ENCODE data around the gene GPR37.
A peak's percentile ranks its signal among the peaks of the same experiment; 100 is the strongest.

The GPR37 gene

GRCh38 chr7:124800386-124800785, 34.8 kb upstream of the GPR37 start:
- no peaks in the 10 kb centered on the region for H3K79me1 ChIP-seq (ENCODE audit: low read depth, low read length)
- H3K9ac ChIP-seq (ENCODE audit: low read depth, low read length, poor library complexity): no peak overlapping the region
- no CpG with 5 or more reads among the region's 2 CpGs for WGBS, 2 donors (ENCODE audit: extremely low coverage in 2 of 2, insufficient read length in 2 of 2, insufficient replicate concordance in 1 of 2)
- no peak overlapping the region for H3K4ac ChIP-seq (ENCODE audit: low read length)
- no peak overlapping the region for H2BK15ac ChIP-seq (ENCODE audit: low read length)
- no peak overlapping the region for H3K18ac ChIP-seq (ENCODE audit: low read length)
- peak overlapping the region; percentile 63 for H2AFZ ChIP-seq (ENCODE audit: low read length)
- no peak overlapping the region for H3K4me3 ChIP-seq (ENCODE audit: low read length in 2 of 2)
- no peak overlapping the region for H3K14ac ChIP-seq (ENCODE audit: low read length)
- no peak overlapping the region for H2BK12ac ChIP-seq (ENCODE audit: low read length)
- H3K27ac ChIP-seq (replicated peaks; ENCODE audit: low read length): no peak overlapping the region
- no peaks in the 10 kb centered on the region for H3K27me3 ChIP-seq (ENCODE audit: control insufficient read depth in 3 of 3, insufficient read depth in 3 of 3, low read depth in 1 of 3, low read length in 3 of 3)
- H2BK120ac ChIP-seq (ENCODE audit: low read depth, low read length): no peak overlapping the region
- DNase-seq (ENCODE audit: low spot score): no peak
- no peak overlapping the region for H4K91ac ChIP-seq (ENCODE audit: low read depth, low read length, poor library complexity)
- peaks cover 0 to 4% of the 10 kb centered on the region in 2 donors for H3K4me1 ChIP-seq (ENCODE audit: control insufficient read depth in 2 of 2, insufficient read depth in 1 of 2, low read depth in 1 of 2, low read length in 2 of 2)
- H3K36me3 ChIP-seq (replicated peaks in 1 of 2; ENCODE audit: control insufficient read depth in 2 of 2, insufficient read depth in 2 of 2, low read length in 2 of 2): no peaks in the 10 kb centered on the region
- no peak overlapping the region for H2AK5ac ChIP-seq (ENCODE audit: low read depth, low read length)
- no peak overlapping the region for H3K23ac ChIP-seq (ENCODE audit: low read depth, low read length, poor library complexity)
- H4K8ac ChIP-seq (ENCODE audit: low read depth, low read length): no peak overlapping the region
- no peaks in the 10 kb centered on the region for H3K9me3 ChIP-seq (replicated peaks in 1 of 2; ENCODE audit: control insufficient read depth in 2 of 2, insufficient read depth in 1 of 2, low read depth in 1 of 2, low read length in 2 of 2)
- no peak overlapping the region for H3K4me2 ChIP-seq (ENCODE audit: insufficient read depth, low read length, poor library complexity, severe bottlenecking)
- no peak overlapping the region for H2BK5ac ChIP-seq (ENCODE audit: low read length)

DNA sequence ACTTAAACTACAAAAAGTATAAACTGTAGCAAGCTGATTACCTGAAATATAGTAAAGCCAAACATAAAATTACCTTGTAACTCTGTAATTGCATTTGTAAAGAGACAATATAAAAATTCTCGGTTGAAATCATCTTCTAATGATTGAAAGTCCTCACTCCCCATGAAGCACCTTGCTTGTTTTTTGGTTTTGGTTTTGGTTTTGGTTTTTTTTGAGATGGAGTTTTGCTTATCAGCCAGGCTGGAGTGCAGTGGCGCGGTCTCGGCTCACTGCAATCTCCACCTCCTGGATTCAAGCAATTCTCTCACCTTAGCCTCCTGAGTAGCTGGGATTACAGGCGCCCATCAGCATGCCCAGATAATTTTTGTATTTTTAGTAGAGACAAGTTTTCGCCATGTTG, 33.9 kb upstream of the GPR37 start:
- H2AFZ ChIP-seq (ENCODE audit: low read length): no peak overlapping the region

GRCh38 chr7:124796771-124797170, 31.2 kb upstream of the GPR37 start:
- no peak overlapping the region for H3K14ac ChIP-seq (ENCODE audit: low read length)
- no peak overlapping the region for H2AK5ac ChIP-seq (ENCODE audit: low read depth, low read length)
- H2BK120ac ChIP-seq (ENCODE audit: low read depth, low read length): no peak overlapping the region
- no peaks in the 10 kb centered on the region for H3K27me3 ChIP-seq (ENCODE audit: control insufficient read depth in 3 of 3, insufficient read depth in 3 of 3, low read depth in 1 of 3, low read length in 3 of 3)
- no CpG with 5 or more reads among the region's 2 CpGs for WGBS, 2 donors (ENCODE audit: extremely low coverage in 2 of 2, insufficient read length in 2 of 2, insufficient replicate concordance in 1 of 2)
- no peak overlapping the region for H3K4me3 ChIP-seq (ENCODE audit: low read length in 2 of 2)
- no peak overlapping the region for H3K18ac ChIP-seq (ENCODE audit: low read length)
- no peak overlapping the region for H4K8ac ChIP-seq (ENCODE audit: low read depth, low read length)
- no peak overlapping the region for H3K23ac ChIP-seq (ENCODE audit: low read depth, low read length, poor library complexity)
- no peak overlapping the region for H3K4ac ChIP-seq (ENCODE audit: low read length)
- H2AFZ ChIP-seq (ENCODE audit: low read length): no peak overlapping the region
- H3K36me3 ChIP-seq (replicated peaks in 1 of 2; ENCODE audit: control insufficient read depth in 2 of 2, insufficient read depth in 2 of 2, low read length in 2 of 2): no peaks in the 10 kb centered on the region
- H3K27ac ChIP-seq (replicated peaks; ENCODE audit: low read length): no peak overlapping the region
- no peak overlapping the region for H3K9ac ChIP-seq (ENCODE audit: low read depth, low read length, poor library complexity)
- H2BK5ac ChIP-seq (ENCODE audit: low read length): no peak overlapping the region
- no peaks in the 10 kb centered on the region for H3K79me1 ChIP-seq (ENCODE audit: low read depth, low read length)
- H3K4me2 ChIP-seq (ENCODE audit: insufficient read depth, low read length, poor library complexity, severe bottlenecking): no peak overlapping the region
- DNase-seq (ENCODE audit: low spot score): no peak
- H3K4me1 ChIP-seq (ENCODE audit: control insufficient read depth in 2 of 2, insufficient read depth in 1 of 2, low read depth in 1 of 2, low read length in 2 of 2): peaks cover 0 to 2% of the 10 kb centered on the region in 2 donors
- H2BK12ac ChIP-seq (ENCODE audit: low read length): no peak overlapping the region
- H2BK15ac ChIP-seq (ENCODE audit: low read length): no peak overlapping the region
- no peak overlapping the region for H4K91ac ChIP-seq (ENCODE audit: low read depth, low read length, poor library complexity)
- H3K9me3 ChIP-seq (replicated peaks in 1 of 2; ENCODE audit: control insufficient read depth in 2 of 2, insufficient read depth in 1 of 2, low read depth in 1 of 2, low read length in 2 of 2): no peaks in the 10 kb centered on the region

More for the DNA sequence above, 33.9 kb upstream of the GPR37 start:
- H3K4me3 ChIP-seq (ENCODE audit: low read length in 2 of 2): no peak overlapping the region
- no CpG with 5 or more reads among the region's 6 CpGs for WGBS, 2 donors (ENCODE audit: extremely low coverage in 2 of 2, insufficient read length in 2 of 2, insufficient replicate concordance in 1 of 2)
- H3K27ac ChIP-seq (replicated peaks; ENCODE audit: low read length): no peak overlapping the region
- H3K9me3 ChIP-seq (replicated peaks in 1 of 2; ENCODE audit: control insufficient read depth in 2 of 2, insufficient read depth in 1 of 2, low read depth in 1 of 2, low read length in 2 of 2): no peaks in the 10 kb centered on the region
- H2BK15ac ChIP-seq (ENCODE audit: low read length): no peak overlapping the region
- peaks cover 0 to 2% of the 10 kb centered on the region in 2 donors for H3K4me1 ChIP-seq (ENCODE audit: control insufficient read depth in 2 of 2, insufficient read depth in 1 of 2, low read depth in 1 of 2, low read length in 2 of 2)
- H3K4ac ChIP-seq (ENCODE audit: low read length): no peak overlapping the region
- no peak overlapping the region for H4K91ac ChIP-seq (ENCODE audit: low read depth, low read length, poor library complexity)
- H3K23ac ChIP-seq (ENCODE audit: low read depth, low read length, poor library complexity): no peak overlapping the region
- H3K79me1 ChIP-seq (ENCODE audit: low read depth, low read length): no peaks in the 10 kb centered on the region
- no peak overlapping the region for H2BK120ac ChIP-seq (ENCODE audit: low read depth, low read length)
- H3K14ac ChIP-seq (ENCODE audit: low read length): no peak overlapping the region
- H3K9ac ChIP-seq (ENCODE audit: low read depth, low read length, poor library complexity): no peak overlapping the region
- H2AK5ac ChIP-seq (ENCODE audit: low read depth, low read length): no peak overlapping the region
- no peak overlapping the region for H4K8ac ChIP-seq (ENCODE audit: low read depth, low read length)
- no peaks in the 10 kb centered on the region for H3K27me3 ChIP-seq (ENCODE audit: control insufficient read depth in 3 of 3, insufficient read depth in 3 of 3, low read depth in 1 of 3, low read length in 3 of 3)
- H3K4me2 ChIP-seq (ENCODE audit: insufficient read depth, low read length, poor library complexity, severe bottlenecking): no peak overlapping the region
- H3K18ac ChIP-seq (ENCODE audit: low read length): no peak overlapping the region
- no peaks in the 10 kb centered on the region for H3K36me3 ChIP-seq (replicated peaks in 1 of 2; ENCODE audit: control insufficient read depth in 2 of 2, insufficient read depth in 2 of 2, low read length in 2 of 2)
- no peak for DNase-seq (ENCODE audit: low spot score)
- no peak overlapping the region for H2BK5ac ChIP-seq (ENCODE audit: low read length)
- no peak overlapping the region for H2BK12ac ChIP-seq (ENCODE audit: low read length)

GRCh38 chr7:124792696-124793095, 27.1 kb upstream of the GPR37 start:
- H3K79me1 ChIP-seq (ENCODE audit: low read depth, low read length): no peaks in the 10 kb centered on the region
- no peak overlapping the region for H4K8ac ChIP-seq (ENCODE audit: low read depth, low read length)
- H2BK5ac ChIP-seq (ENCODE audit: low read length): no peak overlapping the region
- H3K4ac ChIP-seq (ENCODE audit: low read length): no peak overlapping the region
- no peak overlapping the region for H3K14ac ChIP-seq (ENCODE audit: low read length)
- no peak for DNase-seq (ENCODE audit: low spot score)
- no peak overlapping the region for H4K91ac ChIP-seq (ENCODE audit: low read depth, low read length, poor library complexity)
- H3K4me1 ChIP-seq (ENCODE audit: control insufficient read depth in 2 of 2, insufficient read depth in 1 of 2, low read depth in 1 of 2, low read length in 2 of 2): no peaks in the 10 kb centered on the region
- no peaks in the 10 kb centered on the region for H3K27me3 ChIP-seq (ENCODE audit: control insufficient read depth in 3 of 3, insufficient read depth in 3 of 3, low read depth in 1 of 3, low read length in 3 of 3)
- no peak overlapping the region for H3K4me3 ChIP-seq (ENCODE audit: low read length in 2 of 2)
- no peak overlapping the region for H3K23ac ChIP-seq (ENCODE audit: low read depth, low read length, poor library complexity)
- no peak overlapping the region for H2AK5ac ChIP-seq (ENCODE audit: low read depth, low read length)
- no peak overlapping the region for H2BK120ac ChIP-seq (ENCODE audit: low read depth, low read length)
- no peak overlapping the region for H3K4me2 ChIP-seq (ENCODE audit: insufficient read depth, low read length, poor library complexity, severe bottlenecking)
- H3K9me3 ChIP-seq (replicated peaks in 1 of 2; ENCODE audit: control insufficient read depth in 2 of 2, insufficient read depth in 1 of 2, low read depth in 1 of 2, low read length in 2 of 2): no peaks in the 10 kb centered on the region
- H3K36me3 ChIP-seq (replicated peaks in 1 of 2; ENCODE audit: control insufficient read depth in 2 of 2, insufficient read depth in 2 of 2, low read length in 2 of 2): no peaks in the 10 kb centered on the region
- no peak overlapping the region for H2AFZ ChIP-seq (ENCODE audit: low read length)
- no peak overlapping the region for H2BK15ac ChIP-seq (ENCODE audit: low read length)
- no peak overlapping the region for H3K9ac ChIP-seq (ENCODE audit: low read depth, low read length, poor library complexity)
- H3K18ac ChIP-seq (ENCODE audit: low read length): no peak overlapping the region
- H3K27ac ChIP-seq (replicated peaks; ENCODE audit: low read length): no peak overlapping the region
- no CpG with 5 or more reads among the region's 3 CpGs for WGBS, 2 donors (ENCODE audit: extremely low coverage in 2 of 2, insufficient read length in 2 of 2, insufficient replicate concordance in 1 of 2)
- H2BK12ac ChIP-seq (ENCODE audit: low read length): no peak overlapping the region
